ENCODE measurements around the gene FOXN4.

Gene FOXN4

DNA sequence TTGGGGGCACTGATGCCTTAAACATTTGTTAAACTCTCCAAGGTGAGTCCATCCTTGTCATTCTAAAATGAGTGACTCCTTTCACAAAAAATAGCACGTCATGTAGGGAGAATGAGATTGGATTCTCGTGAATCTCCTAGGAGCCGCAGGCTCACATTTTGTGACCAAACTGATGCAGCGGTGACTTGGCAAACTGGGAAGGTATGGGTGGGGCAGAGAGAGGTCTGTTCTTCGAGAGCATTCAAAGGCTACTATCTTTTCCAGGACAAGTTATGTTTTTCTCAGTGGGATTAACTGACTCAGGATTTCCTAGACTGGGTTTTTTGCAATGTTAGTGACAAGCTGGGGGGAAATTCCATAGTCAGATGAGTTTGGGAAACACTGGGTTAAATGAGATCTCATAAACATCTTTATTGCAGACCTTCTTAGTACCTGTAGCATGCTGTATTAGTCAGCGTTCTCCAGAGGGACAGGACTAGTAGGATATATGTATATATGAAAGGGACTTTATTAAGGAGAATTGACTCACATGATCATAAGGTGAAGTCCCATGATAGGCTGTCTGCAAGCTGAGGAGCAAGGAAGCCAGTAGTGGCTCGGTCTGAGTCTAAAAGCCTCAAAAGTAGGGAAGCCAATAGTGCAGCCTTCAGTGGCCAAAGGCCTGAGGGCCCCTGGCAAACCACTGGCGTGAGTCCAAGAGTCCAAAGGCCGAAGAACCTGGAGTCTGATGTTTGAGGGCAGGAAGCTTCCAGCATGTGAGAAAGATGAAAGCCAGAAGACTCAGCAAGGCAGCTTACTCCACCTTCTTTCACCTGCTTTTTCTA is 61.0 kb downstream of the FOXN4 start:
- Mint-ChIP-seq H3K27ac (no peak overlapping the region), H3K27me3 (ENCODE audit: low read depth) (no peaks in the 10 kb centered on the region), H3K36me3 (ENCODE audit: low read depth) (no peaks in the 10 kb centered on the region), H3K9me3 (no peaks in the 10 kb centered on the region), H3K4me3 (no peak overlapping the region), H3K4me1 (ENCODE audit: low read depth) (no peaks in the 10 kb centered on the region)

GRCh38 chr12:109246221-109246620 is 62.9 kb downstream of the FOXN4 start:
- Mint-ChIP-seq H3K36me3 (ENCODE audit: low read depth) (no peaks in the 10 kb centered on the region), H3K27ac (no peak overlapping the region)

GRCh38 chr12:109244073-109244472 is 65.0 kb downstream of the FOXN4 start:
- H3K36me3 Mint-ChIP-seq (ENCODE audit: low read depth), result no peaks in the 10 kb centered on the region
- no peak overlapping the region for H3K4me3 Mint-ChIP-seq
- H3K27ac Mint-ChIP-seq, result no peak overlapping the region
- no peaks in the 10 kb centered on the region for H3K27me3 Mint-ChIP-seq (ENCODE audit: low read depth)
- H3K4me1 Mint-ChIP-seq (ENCODE audit: low read depth), result no peaks in the 10 kb centered on the region
- H3K9me3 Mint-ChIP-seq, result no peaks in the 10 kb centered on the region

More at GRCh38 chr12:109246221-109246620, 62.9 kb downstream of the FOXN4 start:
- no peaks in the 10 kb centered on the region for H3K4me1 Mint-ChIP-seq (ENCODE audit: low read depth)
- H3K4me3 Mint-ChIP-seq, result no peak overlapping the region
- no peaks in the 10 kb centered on the region for H3K27me3 Mint-ChIP-seq (ENCODE audit: low read depth)
- no peaks in the 10 kb centered on the region for H3K9me3 Mint-ChIP-seq

DNA sequence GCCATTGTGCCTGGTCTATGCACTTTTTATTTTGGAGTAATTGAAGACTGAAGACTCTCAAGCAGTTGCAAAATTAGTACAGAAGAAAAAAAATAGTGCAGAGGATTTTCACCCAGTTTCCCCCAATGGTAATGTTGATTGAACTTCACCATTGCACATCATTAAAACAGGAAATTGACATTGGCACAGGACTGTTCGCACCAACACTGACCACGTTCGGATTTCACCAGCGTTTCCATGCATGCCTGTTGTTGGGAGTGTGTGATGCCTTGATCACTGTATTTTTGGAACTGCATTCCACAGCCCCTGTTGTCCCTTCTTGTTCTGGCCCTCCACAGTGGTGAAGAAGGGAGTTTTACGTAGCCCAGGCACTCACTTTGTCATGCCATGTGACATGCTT is 67.1 kb downstream of the FOXN4 start:
- Mint-ChIP-seq H3K27ac (no peak overlapping the region), H3K27me3 (ENCODE audit: low read depth) (no peaks in the 10 kb centered on the region), H3K9me3 (no peaks in the 10 kb centered on the region), H3K4me3 (no peak overlapping the region), H3K36me3 (ENCODE audit: low read depth) (no peaks in the 10 kb centered on the region), H3K4me1 (ENCODE audit: low read depth) (no peaks in the 10 kb centered on the region)

DNA sequence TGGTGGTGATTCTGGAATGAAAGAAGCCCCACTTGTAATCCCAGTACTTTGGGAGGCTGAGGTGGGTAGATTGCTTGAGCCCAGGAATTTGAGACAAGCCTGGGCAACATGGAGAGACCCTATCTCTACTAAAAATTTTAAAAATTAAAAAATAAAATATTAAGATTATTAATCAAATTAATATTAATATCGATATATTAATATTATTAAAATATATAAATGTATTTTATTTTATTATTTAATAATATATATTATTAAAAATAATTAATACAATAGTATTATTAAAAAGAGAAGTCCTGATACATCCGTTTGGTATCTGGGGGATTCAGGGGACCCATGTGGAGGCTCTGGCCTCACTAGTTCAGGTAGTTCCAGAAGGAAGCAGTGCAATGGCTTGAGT is 68.7 kb downstream of the FOXN4 start:
- Mint-ChIP-seq H3K27me3 (ENCODE audit: low read depth) (no peaks in the 10 kb centered on the region), H3K4me1 (ENCODE audit: low read depth) (no peaks in the 10 kb centered on the region), H3K27ac (no peak overlapping the region), H3K36me3 (ENCODE audit: low read depth) (no peaks in the 10 kb centered on the region), H3K9me3 (no peaks in the 10 kb centered on the region), H3K4me3 (no peak overlapping the region)

DNA sequence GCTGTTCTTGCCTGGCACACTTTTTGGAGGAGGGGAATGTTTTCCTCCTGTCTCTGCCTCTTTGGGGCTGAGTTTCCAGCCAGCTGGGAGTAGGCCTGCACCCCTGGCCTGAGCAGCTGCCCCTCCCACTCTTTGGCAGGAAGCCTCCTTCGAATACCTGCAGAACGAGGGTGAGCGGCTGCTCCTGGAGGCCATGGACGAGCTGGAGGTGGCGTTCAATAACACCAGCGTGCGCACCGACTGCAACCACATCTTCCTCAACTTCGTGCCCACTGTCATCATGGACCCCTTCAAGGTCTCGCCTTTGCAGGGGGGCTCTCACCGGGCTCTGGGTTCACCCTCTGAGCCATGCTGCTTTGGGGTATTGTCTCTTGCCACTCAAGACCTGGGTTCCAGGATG is 69.4 kb downstream of the FOXN4 start:
- H3K36me3 Mint-ChIP-seq (ENCODE audit: low read depth), result no peaks in the 10 kb centered on the region
- H3K4me3 Mint-ChIP-seq, result no peak overlapping the region
- H3K9me3 Mint-ChIP-seq, result no peaks in the 10 kb centered on the region
- no peaks in the 10 kb centered on the region for H3K4me1 Mint-ChIP-seq (ENCODE audit: low read depth)
- H3K27me3 Mint-ChIP-seq (ENCODE audit: low read depth), result no peaks in the 10 kb centered on the region
- H3K27ac Mint-ChIP-seq, result no peak overlapping the region

DNA sequence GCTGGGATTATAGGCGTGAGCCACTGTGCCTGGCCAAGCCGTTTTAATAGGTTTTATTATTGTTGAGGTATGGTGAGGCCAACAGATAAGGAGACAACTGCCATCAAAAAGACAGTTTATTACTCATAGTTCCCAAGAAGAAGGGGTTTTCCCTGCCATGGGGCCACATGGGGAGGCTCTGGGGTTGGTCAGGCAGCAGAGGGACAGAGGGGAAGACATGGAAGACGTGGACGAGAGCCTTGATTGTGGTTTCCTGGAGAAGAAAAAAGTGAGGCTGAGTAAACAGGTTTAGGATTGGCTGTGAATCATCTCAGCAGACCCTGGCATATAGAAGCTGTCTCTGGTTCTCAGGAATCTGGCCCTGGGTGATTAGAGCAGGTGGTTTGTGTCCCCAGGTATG is 69.9 kb downstream of the FOXN4 start:
- no peak overlapping the region for H3K4me3 Mint-ChIP-seq
- no peaks in the 10 kb centered on the region for H3K9me3 Mint-ChIP-seq
- H3K36me3 Mint-ChIP-seq (ENCODE audit: low read depth), result no peaks in the 10 kb centered on the region
- H3K4me1 Mint-ChIP-seq (ENCODE audit: low read depth), result no peaks in the 10 kb centered on the region
- H3K27me3 Mint-ChIP-seq (ENCODE audit: low read depth), result no peaks in the 10 kb centered on the region
- no peak overlapping the region for H3K27ac Mint-ChIP-seq

DNA sequence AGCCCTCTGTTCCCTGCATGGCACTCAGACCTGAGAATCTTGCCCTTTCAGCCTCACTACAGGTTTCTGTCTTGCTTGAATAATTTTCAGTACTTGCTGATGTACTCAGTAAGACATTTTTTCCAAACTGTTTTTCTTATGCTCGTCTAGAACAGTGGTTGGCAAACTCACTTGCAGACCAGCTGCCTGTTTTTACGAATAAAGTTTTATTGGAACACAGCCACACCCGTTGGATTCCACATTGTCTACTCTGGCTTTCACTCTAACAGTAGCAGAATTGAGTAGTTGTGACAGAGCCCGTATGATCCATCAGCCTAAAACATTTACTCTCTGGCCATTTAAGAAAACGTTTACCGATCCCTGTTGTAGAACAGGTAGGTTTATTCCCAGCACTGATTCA is 72.8 kb downstream of the FOXN4 start:
- no peak overlapping the region for H3K27ac Mint-ChIP-seq
- no peaks in the 10 kb centered on the region for H3K4me1 Mint-ChIP-seq (ENCODE audit: low read depth)
- H3K27me3 Mint-ChIP-seq (ENCODE audit: low read depth), result no peaks in the 10 kb centered on the region
- H3K9me3 Mint-ChIP-seq, result no peaks in the 10 kb centered on the region
- H3K36me3 Mint-ChIP-seq (ENCODE audit: low read depth), result no peaks in the 10 kb centered on the region
- no peak overlapping the region for H3K4me3 Mint-ChIP-seq

GRCh38 chr12:109234012-109234411 is 75.1 kb downstream of the FOXN4 start:
- Mint-ChIP-seq H3K27me3 (ENCODE audit: low read depth) (no peaks in the 10 kb centered on the region), H3K36me3 (ENCODE audit: low read depth) (no peaks in the 10 kb centered on the region), H3K4me3 (no peak overlapping the region), H3K9me3 (no peaks in the 10 kb centered on the region), H3K4me1 (ENCODE audit: low read depth) (no peaks in the 10 kb centered on the region), H3K27ac (no peak overlapping the region)

DNA sequence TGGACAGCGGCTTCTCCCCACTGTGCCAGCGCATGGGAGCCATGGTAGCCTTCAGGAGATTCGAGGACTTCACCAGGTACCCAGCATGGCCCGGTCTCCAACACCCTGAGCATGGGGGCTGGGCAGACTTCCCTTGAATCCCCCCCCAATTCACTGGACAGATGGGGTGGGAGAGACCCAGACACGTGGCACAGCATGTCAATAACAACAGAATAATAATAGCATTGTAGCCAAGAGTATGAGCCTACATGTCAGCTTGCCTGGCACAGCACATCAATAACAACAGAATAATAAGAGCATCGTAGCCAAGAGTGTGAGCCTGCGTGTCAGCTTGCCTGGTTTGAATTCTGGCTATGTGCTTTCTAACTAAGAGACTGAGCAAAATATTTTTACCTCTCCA is 76.4 kb downstream of the FOXN4 start:
- Mint-ChIP-seq H3K9me3 (no peaks in the 10 kb centered on the region), H3K4me3 (no peak overlapping the region), H3K36me3 (ENCODE audit: low read depth) (no peaks in the 10 kb centered on the region), H3K27me3 (ENCODE audit: low read depth) (no peaks in the 10 kb centered on the region), H3K4me1 (ENCODE audit: low read depth) (no peaks in the 10 kb centered on the region), H3K27ac (no peak overlapping the region)

DNA sequence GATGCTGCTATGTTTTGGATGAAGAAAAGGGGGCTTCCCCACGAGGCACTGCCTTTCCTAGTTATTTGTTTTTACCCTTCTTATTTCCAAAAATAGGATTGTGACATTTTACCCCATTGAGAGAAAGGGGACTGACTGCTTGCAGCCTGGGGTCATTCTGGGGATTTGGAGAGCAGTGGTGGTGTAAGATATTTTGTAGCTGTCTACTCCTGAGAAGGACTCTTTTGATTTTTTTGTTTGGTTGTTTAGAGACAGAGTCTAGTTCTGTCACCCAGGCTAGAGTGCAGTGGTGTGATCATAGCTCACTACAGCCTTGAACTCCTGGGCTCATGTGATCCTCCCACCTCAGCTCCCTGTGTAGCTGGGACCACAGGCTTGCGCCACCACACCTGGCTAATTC is 78.9 kb downstream of the FOXN4 start:
- no peak overlapping the region for H3K4me3 Mint-ChIP-seq
- no peaks in the 10 kb centered on the region for H3K36me3 Mint-ChIP-seq (ENCODE audit: low read depth)
- H3K27me3 Mint-ChIP-seq (ENCODE audit: low read depth), result no peaks in the 10 kb centered on the region
- H3K9me3 Mint-ChIP-seq, result no peaks in the 10 kb centered on the region
- H3K27ac Mint-ChIP-seq, result no peak overlapping the region
- no peaks in the 10 kb centered on the region for H3K4me1 Mint-ChIP-seq (ENCODE audit: low read depth)

GRCh38 chr12:109228664-109229063 is 80.4 kb downstream of the FOXN4 start:
- H3K36me3 Mint-ChIP-seq (ENCODE audit: low read depth), result no peaks in the 10 kb centered on the region
- H3K27ac Mint-ChIP-seq, result no peak overlapping the region
- H3K4me3 Mint-ChIP-seq, result no peak overlapping the region
- H3K27me3 Mint-ChIP-seq (ENCODE audit: low read depth), result no peaks in the 10 kb centered on the region
- no peaks in the 10 kb centered on the region for H3K4me1 Mint-ChIP-seq (ENCODE audit: low read depth)
- H3K9me3 Mint-ChIP-seq, result no peaks in the 10 kb centered on the region
